Smooth muscle cell (in vitro differentiated cells): ENCODE measurements around the gene PLCG1. TPM values are rescaled to one million over a fixed set of nuclear protein-coding genes. Genes with fewer than 3 reads are reported as not detected.

ENCODE experiments used
- DNase-seq: peaks from one replicate; lab custom pipeline; 2025; ENCODE audit not compliant: unreplicated experiment; lab: John Stamatoyannopoulos, UW
- H2AFZ ChIP-seq: fragments of 200-600 bp; sonication (generic); 2 replicates; pipeline ENCODE4 v1.6.0; 2016; ENCODE audit warnings: antibody characterized with exemption, low read depth, mild to moderate bottlenecking
- H3F3A ChIP-seq: fragments of 200-600 bp; sonication (generic); 2 replicates; pipeline ENCODE4 v1.6.0; 2017; ENCODE audit warnings: antibody characterized with exemption, low read depth
- H3K27ac ChIP-seq: fragments of 200-600 bp; sonication (generic); 2 replicates; pipeline ENCODE4 v1.5.1; 2016; ENCODE audit warnings: low read depth, mild to moderate bottlenecking
- H3K27me3 ChIP-seq: fragments of 200-600 bp; sonication (generic); 2 replicates; pipeline ENCODE4 v1.6.1; 2016; ENCODE audit warnings: low read depth, mild to moderate bottlenecking
- H3K36me3 ChIP-seq: fragments of 200-600 bp; sonication (generic); 2 replicates; pipeline ENCODE4 v1.5.1; 2016; ENCODE audit warnings: low read depth
- H3K4me1 ChIP-seq: fragments of 200-600 bp; sonication (generic); 2 replicates; pipeline ENCODE4 v1.5.1; 2016; ENCODE audit warnings: low read depth
- H3K4me2 ChIP-seq: fragments of 200-600 bp; sonication (generic); 2 replicates; pipeline ENCODE4 v1.6.0; 2016; ENCODE audit warnings: mild to moderate bottlenecking
- H3K4me3 ChIP-seq: fragments of 200-600 bp; sonication (generic); 2 replicates; pipeline ENCODE4 v1.5.1; 2016; ENCODE audit warnings: mild to moderate bottlenecking
- H3K79me2 ChIP-seq: fragments of 200-600 bp; sonication (generic); 2 replicates; pipeline ENCODE4 v1.6.0; 2016; ENCODE audit warnings: low read depth, mild to moderate bottlenecking
- H3K9ac ChIP-seq: fragments of 200-600 bp; sonication (generic); 2 replicates; pipeline ENCODE4 v1.6.0; 2016; ENCODE audit warnings: low read depth
- H3K9me3 ChIP-seq: fragments of 200-600 bp; sonication (generic); replicated peaks from 2 replicates; pipeline ENCODE4 v1.5.1; 2016; ENCODE audit warnings: low read depth
- H4K20me1 ChIP-seq: fragments of 200-600 bp; sonication (generic); 2 replicates; pipeline ENCODE4 v1.6.0; 2016; ENCODE audit warnings: low read depth
- CTCF ChIP-seq: fragments of 200-600 bp; sonication (generic); IDR thresholded peaks from 2 replicates; pipeline ENCODE4 v1.5.1; 2017; ENCODE audit warnings: borderline replicate concordance, mild to moderate bottlenecking, antibody characterized with exemption; ENCODE audit not compliant: insufficient read depth, poor library complexity, severe bottlenecking
- WGBS: methylation state at CpG from one replicate; pipeline ENCODE4 v1.1.7; 2016; ENCODE audit warnings: low lambda C conversion rate; 5-methylcytosine and 5-hydroxymethylcytosine counted together
- polyA plus RNA-seq: library from polyadenylated mRNA; unstranded; fragments of >200 nt; fragmentation: Nextera tagmentation; extraction: Ambion mirVana; gene quantifications from 2 replicates; pipeline ENCODE4 v1.2.1, GENCODE V29; 2016
- total RNA-seq: library from RNA; depleted of rRNA; stranded (reverse); fragments of >200 nt; gene quantifications from 2 replicates; pipeline ENCODE4 v1.2.3, GENCODE V29; 2014

PLCG1 gene
- total RNA-seq (45.2 and 77.1 TPM in 2 replicates), polyA plus RNA-seq (36.9 and 38.5 TPM in 2 replicates)

GRCh38 chr20:41136680-41137613, at the start of gene PLCG1:
Gene PLCG1 (plus strand): TSS chr20:41137543. CDS start chr20:41137642, 99 bp downstream.
- peaks cover 16% of the 10 kb centered on the region for H3K4me1 ChIP-seq
- H4K20me1 ChIP-seq = peaks cover 40% of the 10 kb centered on the region
- peak within 1 kb of the TSS; percentile 96 for H3K4me3 ChIP-seq
- no peak for TF ChIP-seq CTCF
- H3K9ac ChIP-seq = peak within 1 kb of the TSS; percentile 92
- no peaks in the 10 kb centered on the region for H3K9me3 ChIP-seq
- no peaks in the 10 kb centered on the region for H3K27me3 ChIP-seq
- H3F3A ChIP-seq = peaks cover 7% of the 10 kb centered on the region
- peak within 1 kb of the TSS; percentile 91 for H3K4me2 ChIP-seq
- DNase-seq = peak; percentile 94
- H3K36me3 ChIP-seq = no peaks in the 10 kb centered on the region
- WGBS = under 1% methylated on average over 61 of the region's 121 CpGs
- H2AFZ ChIP-seq = peak within 1 kb of the TSS; percentile 63
- H3K27ac ChIP-seq = peak within 1 kb of the TSS; percentile 92
- peaks cover 45% of the 10 kb centered on the region for H3K79me2 ChIP-seq

GRCh38 chr20:41087777-41088176, 49.6 kb upstream of the PLCG1 start:
- Histone ChIP-seq H3K27ac (no peak overlapping the region), H3K9ac (no peak overlapping the region), H3K27me3 (no peaks in the 10 kb centered on the region), H2AFZ (no peak overlapping the region), H3K79me2 (peaks cover 13% of the 10 kb centered on the region), H3K36me3 (peaks cover 30% of the 10 kb centered on the region), H3K4me3 (no peak overlapping the region), H3K4me2 (no peak overlapping the region), H3F3A (peaks cover 18% of the 10 kb centered on the region), H3K4me1 (no peaks in the 10 kb centered on the region), H3K9me3 (no peaks in the 10 kb centered on the region), H4K20me1 (peaks cover 79% of the 10 kb centered on the region)
- DNase-seq = no peak
- TF ChIP-seq CTCF = no peak
- 96% methylated on average over 3 of the region's 3 CpGs for WGBS

- Histone ChIP-seq H3K4me1 (no peaks in the 10 kb centered on the region), H3K4me3 (no peak overlapping the region), H3K4me2 (no peak overlapping the region), H3K79me2 (peaks cover 13% of the 10 kb centered on the region), H3F3A (peaks cover 25% of the 10 kb centered on the region), H3K27ac (no peak overlapping the region), H3K9ac (no peak overlapping the region), H4K20me1 (peaks cover 67% of the 10 kb centered on the region), H3K27me3 (no peaks in the 10 kb centered on the region), H3K36me3 (peaks cover 37% of the 10 kb centered on the region), H2AFZ (no peak overlapping the region), H3K9me3 (no peaks in the 10 kb centered on the region)
- no peak for TF ChIP-seq CTCF
- DNase-seq = no peak
- WGBS = 89% methylated on average over 3 of the region's 3 CpGs
Measured at GRCh38 chr20:41089555-41089954, 47.8 kb upstream of the PLCG1 start.
